NK-92 (cell line): ENCODE data around the gene TMTC3.
"Not testable (repeated sequence)": the region's sequence is repeated elsewhere in the genome, so short reads cannot be mapped to it uniquely, and the experiment has no call there.

Source experiments
- DNase-seq: peaks from one replicate; lab custom pipeline; 2025; ENCODE audit not compliant: unreplicated experiment; lab: John Stamatoyannopoulos, UW

Gene TMTC3

DNA sequence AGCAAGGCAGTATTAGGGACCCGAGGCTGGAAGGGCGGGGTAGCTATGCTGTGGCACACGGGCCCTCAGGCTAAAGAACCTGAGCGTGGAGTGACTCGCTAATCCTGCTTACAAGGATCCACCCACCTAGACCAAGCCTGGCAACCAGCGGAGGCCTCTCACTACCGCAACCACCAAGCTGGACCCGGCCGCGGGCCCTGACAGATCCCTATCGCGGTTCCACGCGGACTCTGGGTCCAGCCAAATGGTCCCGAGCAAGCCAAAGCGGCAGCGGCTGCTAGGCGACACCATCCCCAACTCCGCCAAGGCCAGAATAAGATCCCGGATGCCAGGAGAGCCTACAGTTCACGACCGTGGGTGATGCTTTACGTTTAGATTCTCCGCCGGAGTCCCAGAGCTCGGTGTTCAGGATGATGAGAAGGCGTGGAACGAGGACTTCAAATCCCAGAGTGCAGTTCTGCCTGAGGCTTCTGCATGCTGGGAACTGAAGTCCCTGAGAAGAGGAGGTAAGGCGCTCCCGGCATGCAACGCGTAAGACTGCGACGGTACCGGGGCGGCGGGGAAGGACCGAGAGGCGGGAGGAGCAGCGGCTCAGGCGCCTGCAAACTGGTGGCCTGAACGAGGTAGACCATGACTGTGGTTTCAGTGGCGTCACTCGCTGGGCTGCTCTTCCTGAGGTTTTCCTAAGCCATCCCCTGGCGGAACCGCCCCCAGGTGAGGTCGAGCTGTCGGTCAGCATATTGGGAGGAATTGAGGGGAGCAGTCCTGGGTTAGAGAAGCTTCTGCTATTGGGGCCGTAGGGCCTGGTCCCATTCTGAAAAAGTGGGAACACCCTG, at the start of gene TMTC3, which contains the start of gene CEP290:
Gene TMTC3, plus strand, starts transcription at position 534 of the 836 bp plus-strand sequence. CDS start 6,009 bp downstream, outside the sequence.
Gene CEP290, minus strand, starts transcription at position 315 of the 836 bp plus-strand sequence. CDS start 781 bp downstream, outside the sequence.
- DNase-seq = peak; percentile 76

DNA sequence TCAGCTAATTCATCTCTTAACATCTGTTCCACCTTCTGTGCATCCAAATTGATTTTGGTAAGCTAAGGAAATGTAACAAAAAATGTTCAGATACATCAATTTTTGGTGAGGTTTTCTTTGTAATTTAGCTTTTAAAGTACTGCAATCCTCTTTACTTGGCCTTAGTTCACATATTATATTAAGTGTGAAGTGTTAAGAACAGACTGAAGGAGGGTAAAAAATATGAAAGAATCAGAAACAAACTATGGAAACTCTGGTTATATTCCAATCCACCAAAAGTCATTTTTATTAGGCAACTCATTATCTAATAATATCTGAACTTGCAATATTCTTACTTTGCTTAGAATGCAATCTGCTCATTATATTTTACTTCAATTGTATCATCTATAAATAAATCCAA, 49.3 kb upstream of the TMTC3 start:
- no peak for DNase-seq

DNA sequence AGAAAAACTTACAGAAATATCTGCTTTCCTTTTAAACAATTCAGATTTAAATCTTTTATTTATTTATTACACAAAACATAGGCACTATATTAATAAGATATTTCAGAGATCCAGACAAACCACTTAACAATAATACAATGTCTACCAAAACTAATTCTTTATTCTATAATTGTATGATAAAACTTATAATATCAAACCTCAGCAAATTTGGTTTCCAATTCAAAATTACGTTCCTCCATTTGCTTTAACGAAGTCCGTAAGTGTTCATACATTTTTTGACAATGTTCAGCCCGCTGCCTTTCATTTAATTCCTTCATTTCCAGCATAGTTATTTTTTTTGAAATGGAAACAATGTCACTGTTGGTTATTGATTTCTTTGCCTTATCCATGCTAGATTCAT, 48.5 kb upstream of the TMTC3 start:
- no peak for DNase-seq

DNA sequence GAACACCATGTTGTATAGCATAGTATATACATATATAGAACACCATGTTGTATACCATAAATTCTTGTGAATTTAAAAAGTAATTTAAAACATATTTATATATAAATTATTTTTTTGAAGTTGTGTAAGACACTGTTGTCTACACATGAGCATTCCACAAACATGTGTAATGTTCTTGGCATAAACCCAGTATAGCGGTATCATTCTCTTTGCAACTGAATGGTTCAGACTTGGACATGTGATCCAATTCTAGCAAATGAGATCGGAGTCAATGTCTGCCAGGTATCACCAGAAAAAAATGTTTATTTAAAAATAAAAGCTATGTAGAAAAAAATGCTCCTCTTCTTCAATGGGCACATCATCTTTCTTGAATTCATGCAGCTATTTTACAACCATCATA, 34.1 kb upstream of the TMTC3 start:
- DNase-seq = no peak

DNA sequence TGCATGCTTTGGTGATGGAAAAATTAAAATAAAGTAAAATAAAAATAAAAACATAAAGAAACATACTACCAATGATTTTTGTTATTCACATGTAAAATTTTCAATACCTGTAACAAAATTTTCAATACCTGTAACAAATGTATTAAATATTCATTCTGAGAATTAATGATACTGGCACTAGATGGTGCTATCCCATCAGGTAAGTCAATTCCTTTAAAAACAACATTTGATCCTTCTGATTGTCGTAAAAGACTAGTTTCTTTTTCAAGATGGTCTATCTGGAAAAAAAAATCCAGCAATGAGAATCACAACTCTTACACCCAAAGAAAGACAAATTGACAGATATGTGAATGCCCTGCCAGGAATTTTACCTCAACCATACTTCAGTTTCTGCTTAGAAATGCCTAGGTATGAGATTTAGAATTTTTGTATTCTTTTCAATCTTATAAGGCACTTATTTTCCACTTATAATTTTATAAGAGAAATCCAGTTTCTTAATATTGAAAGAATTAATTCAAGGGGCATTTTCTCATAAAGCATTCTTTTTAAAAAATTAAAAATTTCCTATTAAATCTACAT, 30.9 kb upstream of the TMTC3 start:
- DNase-seq = no peak

DNA sequence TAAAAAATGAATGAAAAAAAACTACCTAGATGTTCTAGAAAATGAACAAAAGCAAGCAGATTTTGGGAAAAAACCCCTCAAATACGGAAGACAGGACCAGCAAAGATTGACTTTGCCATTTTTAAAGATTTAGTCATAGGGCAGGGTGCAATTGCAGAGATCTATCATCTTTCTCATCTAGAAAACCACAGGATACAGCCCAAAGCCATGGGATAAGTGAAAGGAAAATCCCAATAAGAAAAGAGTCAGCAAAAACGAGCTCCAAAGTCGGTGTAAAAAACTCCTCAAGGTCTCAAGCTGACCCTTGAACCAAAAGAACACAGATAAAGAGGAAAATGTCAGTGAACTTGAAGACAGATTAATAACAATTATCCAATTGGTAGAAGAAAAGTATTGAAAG, 28.2 kb upstream of the TMTC3 start:
- DNase-seq = no peak

DNA sequence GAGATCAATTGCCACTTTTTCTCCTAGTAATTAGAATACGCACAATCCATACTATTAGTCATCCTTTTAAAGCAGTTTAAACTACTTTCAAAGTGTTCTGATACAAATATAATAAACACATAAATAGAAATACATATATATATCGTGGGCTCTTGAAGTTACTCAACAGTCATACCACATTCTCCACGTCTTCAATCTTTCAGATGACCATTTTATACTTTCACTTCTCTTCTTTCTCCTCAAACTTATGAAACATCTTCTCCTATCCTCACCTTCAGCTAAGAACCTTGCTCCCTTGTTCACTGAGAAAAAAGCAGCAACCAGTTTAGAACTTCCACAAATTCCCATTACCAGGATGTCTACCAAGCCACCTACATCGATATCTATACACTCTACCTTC, 19.4 kb upstream of the TMTC3 start:
- DNase-seq = no peak

DNA sequence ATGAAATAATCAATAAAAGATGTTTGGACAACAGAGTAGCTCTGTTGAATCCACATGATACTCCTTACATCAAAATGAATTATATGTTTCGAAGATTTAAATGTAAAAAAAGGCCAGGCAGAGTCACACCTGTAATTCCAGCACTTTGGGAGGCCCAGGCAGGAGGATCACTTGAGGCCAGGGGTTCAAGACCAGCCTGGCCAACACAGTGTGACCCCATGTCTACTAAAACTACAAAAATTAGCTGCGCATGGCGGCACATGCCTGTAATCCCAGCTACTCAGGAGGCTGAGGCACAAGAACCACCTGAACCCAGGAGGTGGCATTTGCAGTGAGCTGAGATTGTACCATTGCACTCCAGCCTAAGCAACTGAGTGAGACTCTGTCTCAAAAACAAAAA, 15.0 kb upstream of the TMTC3 start:
- DNase-seq = no peak

DNA sequence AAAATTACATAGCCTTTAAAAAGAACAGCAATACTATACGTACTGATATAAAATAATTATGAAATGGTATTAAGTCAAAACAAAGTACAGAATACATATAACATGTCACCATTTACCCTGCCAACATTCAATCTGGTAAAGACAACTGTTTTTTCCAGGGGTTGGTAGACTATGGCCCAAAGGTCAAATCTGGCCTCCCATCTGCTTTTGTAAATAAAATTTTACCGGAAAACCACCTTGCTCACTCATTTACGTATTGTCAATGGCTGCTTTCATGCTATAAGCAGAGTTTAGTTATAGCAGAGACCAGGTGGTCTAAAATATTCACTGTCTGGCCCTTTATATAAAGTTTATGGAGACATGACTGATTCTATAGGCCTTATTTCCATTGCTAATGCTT, 14.3 kb upstream of the TMTC3 start:
- no peak for DNase-seq

DNA sequence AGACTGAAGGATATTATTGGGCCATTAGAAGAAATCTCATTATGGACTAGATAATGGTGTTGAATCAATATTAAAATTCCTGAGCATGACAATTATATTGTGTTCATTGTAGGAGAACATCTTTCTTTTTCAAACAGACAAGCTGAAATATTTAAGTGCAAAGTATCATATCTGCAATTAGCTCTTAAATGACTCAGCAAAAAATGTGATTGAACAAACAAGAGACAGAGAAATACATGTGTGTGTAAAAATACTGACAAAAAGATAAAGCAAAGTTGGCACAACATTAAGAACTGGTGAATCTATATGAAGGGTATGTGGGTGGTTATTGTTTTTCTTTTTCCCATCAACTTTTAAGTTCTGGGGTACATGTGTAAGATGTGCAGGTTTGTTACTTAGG, 9.7 kb upstream of the TMTC3 start:
- DNase-seq = no peak

DNA sequence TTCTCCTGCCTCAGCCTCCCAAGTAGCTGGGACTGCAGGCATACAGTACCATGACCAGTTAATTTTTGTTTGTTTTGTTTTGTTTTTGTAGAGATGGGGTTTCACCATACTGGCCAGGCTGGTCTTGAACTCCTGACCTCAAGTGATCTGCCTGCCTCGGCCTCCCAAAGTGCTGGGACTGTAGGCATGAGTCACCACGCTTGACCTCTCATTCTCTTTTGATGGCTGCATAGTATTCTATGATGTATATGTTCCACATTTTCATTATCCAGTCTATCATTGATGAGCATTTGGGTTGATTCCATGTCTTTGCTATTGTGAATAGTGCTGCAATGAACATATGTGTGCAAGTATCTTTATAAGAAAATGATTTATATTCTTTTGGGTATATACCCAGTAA, 8.9 kb upstream of the TMTC3 start:
- DNase-seq = not testable (repeated sequence)

DNA sequence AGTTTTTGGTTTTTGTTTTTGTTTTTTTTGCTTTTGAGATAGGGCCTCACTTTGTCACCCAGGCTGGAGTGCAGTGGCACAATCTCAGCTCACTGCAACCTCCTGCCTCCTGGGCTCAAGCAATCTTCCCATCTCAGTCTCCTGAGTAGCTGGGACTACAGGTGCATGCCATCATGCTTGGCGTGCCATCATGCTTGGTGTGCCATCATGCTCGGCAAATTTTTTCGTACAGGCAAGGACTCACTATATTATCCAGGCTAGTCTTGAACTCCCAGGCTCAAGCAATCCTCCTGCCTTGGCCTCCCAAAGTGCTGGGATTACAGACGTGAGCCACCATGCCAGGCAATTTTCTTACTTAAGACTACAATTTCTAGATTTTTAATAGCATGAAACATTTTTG, 2.4 kb upstream of the TMTC3 start:
- not testable (repeated sequence) for DNase-seq

DNA sequence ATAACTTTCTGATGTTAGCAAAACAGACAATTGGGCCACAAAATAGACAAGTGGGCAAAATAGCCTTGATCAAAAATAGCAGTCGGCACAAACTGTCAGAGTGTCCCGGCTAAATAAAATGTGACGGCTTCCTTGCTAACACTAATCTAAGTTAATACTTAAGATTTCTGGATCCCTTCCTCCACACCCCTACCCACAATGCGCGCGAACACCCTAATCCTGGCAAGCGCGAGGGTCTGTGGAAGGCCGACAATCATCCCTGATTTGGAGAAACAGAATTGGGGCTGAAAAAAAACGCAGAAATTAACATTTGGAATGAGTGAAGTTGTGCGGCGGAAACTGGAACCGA, 708 bp upstream of the TMTC3 start:
- DNase-seq = no peak

DNA sequence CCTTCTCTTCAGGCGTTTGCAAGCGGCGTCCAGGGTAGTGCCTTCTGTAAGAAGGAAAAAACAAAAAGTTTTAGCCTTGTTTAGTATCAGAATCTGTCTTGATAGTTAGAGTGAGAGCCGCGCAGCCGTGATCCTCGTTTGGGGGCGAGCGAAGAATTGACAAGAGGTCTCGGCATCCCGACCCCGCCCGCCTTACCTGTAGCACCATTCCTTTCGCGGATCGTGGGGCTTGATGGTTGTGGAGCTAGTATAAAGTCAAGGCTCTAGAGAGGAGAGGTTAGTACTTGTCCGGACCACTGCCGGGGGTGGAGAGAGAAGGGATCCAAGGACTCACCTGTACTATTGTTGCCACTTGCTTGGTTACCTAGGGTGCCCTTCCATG, 494 bp downstream of the TMTC3 start:
- no peak for DNase-seq

DNA sequence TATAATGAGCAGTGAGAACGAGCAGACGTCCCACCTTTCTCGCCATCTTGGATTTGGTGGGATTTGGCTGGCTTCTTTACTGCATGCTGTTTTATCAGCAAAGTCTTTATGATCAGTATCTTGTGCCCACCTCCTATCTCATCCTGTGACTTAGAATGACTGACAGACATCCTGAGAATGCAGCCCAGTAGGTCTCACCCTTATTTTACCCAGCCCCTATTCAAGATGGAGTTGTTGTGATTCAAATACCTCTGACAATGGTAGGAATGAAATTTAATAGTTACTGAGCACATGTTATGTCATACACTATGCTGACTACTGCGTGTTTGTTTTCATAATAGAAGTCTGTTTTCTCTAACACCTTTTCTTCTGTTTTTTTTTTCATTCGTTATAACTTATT, 1.9 kb downstream of the TMTC3 start:
- no peak for DNase-seq

DNA sequence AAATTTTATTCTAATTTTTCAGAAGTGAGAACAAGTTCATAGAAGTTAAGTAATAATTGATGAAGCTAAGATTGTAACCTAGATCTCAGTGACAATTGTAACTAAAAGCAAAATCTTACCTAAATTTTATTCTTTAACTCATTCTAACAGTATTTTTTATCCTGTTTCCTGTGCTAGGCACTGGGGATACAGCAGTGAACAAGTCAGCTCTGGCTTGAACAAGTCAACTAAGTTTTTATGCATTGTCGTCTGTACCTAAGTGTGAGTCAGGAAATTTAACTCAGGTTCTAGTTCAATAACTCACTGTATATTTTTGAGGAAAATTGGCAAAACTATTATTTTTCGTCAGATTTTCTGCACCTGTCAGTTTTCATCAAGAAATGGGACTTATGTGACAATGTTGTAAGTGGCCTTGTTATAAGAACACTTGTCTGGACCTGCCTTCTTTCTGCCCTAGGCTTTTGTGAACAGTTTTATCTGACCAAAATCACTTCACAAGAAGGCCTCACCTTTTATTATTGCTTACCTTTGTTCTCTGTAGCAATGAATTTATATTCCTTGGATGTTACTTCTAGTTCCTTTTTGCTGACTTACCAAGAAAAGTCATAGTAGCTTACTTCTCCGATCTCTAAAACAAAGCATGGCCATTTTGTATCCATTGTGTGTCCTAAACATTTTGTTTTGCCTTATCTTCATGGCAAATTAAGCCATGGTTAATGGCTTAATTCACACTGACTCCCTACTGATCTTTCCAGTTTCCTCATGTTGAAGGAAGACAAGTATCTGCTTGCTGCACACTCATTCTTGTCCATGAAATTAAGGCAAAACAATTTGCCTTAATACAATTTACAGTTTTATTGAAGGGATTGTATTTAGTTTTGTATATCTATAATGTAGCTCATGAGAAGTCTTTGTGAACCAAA, 2.7 kb downstream of the TMTC3 start:
- DNase-seq = no peak

DNA sequence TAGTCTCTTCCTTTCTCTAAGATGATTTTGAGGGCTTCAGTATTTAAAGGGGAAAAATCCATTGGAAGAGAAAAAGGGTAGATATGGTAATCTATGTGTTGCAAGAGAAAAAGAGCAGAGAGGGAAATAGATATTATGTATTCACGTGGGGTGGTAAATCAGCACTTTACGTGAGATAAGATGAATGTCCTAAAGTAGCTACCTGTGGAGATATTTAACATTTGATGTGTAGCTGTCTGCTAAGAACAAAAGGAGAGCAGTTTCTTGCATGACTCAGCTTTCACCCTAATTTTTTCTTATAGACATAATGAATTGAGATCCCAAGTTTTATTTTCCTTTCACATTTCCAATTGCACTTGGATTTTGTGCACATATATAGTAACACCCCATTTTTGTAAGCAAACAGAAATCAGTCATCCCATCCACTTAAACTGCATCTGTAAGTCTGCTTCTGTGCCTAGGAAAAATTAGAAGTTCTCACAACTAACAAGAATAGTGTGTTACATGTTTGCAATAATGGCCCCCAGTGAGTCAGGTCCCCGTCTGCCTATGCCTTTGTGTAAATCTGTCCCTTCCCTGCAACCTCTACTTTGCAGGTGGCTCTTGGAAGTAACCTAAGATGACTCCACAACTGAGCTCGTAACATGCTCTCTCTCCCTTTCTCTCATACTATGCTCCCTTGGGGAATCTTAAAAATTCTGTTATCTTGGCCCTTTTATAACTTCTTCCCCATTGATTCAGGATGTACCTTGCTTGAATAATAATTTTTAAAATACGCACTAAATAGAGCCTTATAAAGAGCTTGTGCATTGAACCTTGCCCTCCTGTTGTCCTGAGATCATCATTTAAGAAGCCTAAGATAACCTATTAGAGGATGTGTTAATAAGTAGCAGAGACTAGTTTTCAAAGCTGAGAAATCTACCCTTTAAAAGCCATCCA, 3.7 kb downstream of the TMTC3 start:
- no peak for DNase-seq

DNA sequence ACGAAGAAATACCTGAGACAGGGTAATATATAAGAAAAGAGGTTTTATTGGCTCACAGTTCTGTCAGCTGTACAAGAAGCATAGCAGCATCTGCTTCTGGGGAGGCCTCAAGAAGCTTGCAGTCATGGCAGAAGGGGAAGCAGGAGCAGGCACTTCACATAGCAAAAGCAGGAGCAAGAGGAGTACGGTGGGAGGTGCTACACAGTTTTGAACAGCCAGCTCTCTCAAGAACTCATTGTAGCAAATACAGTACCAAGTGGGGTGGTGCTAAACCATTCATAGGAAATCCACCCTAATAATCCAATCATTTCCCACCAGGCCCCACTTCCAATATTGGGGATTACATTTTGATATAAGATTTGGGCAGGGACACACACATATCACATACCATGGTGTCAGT, 8.0 kb downstream of the TMTC3 start:
- no peak for DNase-seq

DNA sequence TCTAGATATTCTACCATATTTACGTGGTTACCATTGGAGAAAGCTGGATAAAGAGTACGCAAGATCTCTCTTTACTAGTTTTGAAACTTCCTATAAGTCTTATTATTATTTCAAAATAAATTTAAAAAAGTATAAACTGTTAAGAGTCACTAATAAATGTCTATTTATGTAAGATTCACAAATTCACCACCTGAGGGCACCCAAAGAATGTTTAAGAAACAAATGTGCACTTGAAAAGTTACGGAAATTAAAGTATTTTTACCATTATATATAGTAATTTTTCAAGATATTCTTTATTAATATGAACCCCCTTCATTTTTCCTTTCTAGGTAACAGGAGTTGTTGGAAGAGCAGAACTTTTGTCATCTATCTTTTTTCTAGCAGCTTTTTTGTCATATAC, 11.9 kb downstream of the TMTC3 start:
- DNase-seq = no peak

DNA sequence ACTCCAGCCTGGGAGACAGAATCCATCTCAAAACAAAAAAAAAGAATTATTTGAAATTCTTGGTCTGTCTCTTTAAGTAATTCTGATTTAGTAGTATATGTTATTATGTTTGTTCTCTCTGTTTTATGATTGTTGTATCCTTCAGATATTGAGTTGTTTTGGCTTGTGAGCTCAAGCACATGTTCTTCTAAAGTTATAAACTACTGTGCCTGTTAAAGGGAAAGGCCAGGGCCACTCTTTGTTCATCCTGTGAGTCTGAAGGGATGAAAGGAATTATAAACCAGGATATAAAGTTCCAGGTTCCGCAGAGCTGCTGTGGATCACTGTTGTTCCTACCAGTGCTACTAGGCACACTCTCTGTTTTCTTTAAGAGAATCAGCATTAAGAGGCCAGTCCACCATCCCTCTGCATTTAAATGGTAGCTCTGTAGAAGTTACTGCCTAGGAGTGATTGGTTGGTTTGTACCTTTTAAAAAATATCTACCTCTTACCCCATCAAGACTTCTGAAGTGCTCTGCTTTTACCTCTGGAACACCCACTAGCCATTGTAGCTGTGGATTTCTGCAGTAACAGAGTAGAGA, 14.1 kb downstream of the TMTC3 start:
- no peak for DNase-seq
